CD4-positive, alpha-beta T cell treated with Interferon alpha-2 for 1 hour (primary cell): ENCODE results near the gene DAPK2.

Experiments used
- DNase-seq, 2 donors: peaks; one replicate each; pipeline ENCODE4 v3.0.0-alpha.2; 2020 to 2022

Gene DAPK2

DNA sequence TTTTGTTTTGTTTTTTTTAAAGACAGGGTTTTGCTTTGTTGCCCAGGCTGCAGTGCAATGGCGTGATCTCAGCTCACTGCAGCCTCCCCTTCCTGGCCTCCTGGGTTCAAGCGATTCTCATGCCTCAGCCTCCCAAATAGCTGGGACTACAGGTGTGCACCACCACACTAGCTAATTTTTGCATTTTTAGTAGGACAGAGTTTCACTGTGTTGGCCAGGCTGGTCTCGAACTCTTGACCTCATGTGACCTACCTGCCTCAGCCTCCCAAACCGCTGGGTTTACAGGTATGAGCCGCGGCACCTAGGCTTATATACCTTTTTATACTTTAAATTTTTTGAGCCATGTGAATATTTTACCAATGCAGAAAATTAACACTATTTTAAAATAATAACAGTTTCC is 155.7 kb downstream of the DAPK2 start:
- no peak for DNase-seq

DNA sequence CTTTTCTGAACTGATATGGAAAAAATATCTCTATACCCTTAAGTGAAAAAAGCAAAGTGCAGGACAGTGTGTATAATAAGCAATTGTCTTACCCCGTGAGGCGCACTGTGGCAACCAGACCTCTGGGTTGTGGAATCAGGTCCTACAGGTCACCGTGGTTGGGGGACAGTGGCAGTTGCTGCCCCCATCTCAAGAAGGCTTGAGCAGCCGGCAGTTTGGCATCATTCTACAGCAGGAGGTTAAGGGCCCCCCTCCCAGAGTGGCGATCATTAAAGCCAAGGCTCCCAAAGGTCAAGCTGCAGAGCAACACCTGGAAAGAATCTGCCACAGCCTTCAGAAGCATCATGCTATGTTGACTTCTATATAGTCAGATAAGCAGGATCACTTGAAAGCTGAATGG is 156.5 kb downstream of the DAPK2 start:
- no peak for DNase-seq

DNA sequence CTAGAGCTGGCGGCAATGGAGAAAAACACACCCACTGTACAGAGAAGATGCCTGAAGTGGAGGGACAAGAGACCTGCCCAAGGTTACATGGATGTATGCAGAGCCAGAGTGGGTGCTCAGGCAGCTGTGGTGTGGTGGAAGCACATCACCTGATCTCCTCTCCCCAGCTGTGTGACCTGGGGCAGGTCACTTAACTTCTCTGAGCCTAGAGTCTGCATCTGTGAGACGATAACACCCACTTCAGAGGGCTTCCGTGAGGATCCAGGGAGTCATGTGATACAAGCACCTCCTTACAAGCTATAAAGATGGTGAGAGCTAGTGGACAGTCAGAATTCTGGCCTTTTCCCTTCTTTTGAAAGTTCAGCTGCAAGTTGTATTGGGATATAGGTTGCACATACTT is 157.5 kb downstream of the DAPK2 start:
- no peak for DNase-seq

DNA sequence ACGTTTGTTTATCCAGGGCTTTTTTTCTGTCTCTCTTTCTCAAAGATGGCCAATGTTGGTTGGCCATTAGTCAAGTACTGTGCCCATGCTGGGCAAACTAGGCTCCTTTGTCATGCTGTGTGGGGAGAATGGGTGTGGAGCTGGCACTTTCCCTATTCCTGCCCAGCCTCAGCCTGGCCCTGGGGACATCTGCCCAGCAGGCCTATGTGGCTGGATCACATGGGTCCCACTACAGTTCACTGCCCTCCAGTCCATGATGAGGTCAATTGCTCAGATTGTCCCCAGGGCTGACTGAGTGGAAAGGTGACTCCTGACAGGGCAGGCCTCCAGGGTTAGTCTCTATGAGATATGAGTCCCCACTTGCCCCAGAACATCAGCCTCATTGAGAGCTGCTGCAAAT is 158.1 kb downstream of the DAPK2 start:
- DNase-seq = no peak

DNA sequence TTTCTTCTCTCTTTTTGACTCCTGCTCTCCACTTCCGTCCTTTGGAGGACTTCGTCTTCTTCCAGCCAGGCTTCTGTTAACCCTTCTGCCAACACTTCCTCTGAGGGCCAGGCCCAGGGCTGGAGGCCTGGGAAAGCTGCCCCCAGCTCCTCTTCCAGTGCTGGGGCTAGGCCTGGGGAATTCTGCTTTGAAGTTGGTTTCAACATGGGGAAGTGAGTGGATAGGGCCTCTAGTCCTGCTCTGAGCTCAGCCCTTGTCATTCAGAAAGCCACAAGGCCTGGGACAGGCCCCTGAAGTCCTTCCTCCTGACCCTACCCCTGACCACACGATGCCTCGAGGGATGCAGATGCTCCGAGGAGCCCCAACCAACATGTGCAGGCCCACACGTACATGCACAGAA is 158.7 kb downstream of the DAPK2 start:
- no peak for DNase-seq

DNA sequence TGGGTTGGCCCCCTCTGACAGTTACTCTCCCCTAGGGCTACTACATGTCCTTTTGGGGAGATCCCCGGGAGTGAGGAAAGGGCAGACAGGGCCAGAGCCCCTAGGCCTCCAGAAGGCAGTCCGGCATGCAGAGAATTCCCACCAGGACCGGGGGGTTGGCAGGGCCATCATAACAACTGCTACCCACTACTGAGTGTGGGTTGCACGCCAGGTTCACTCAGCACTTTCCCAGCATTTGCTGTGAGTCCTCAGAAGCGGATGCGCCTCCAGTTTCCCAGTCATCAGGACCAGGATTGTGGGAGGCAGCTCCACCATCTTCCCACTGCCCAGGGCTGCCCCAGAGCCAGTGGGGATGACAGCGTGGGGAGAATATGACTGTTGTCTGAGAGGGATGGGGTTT is 161.3 kb downstream of the DAPK2 start:
- DNase-seq = no peak

DNA sequence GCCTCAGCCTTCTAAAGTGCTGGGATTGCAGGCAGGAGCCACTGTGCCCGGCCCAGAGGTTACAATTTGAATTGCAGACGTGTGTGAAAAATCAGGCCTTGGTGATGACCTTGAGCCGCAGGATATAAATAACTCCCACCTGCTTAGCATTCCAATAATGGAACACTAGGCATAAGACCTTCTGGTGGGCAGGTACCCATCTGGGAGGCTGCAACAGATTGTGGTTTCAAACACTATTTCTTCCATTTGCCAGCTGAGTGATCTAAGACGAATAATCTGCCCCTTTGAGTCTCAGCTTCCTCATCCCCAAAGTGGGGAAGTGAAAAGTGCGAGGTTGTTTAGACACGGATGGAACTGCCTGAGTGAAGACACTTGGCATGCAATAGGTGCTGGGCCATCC is 164.9 kb downstream of the DAPK2 start:
- peak in 1 of 2 donors; percentile 18 for DNase-seq

DNA sequence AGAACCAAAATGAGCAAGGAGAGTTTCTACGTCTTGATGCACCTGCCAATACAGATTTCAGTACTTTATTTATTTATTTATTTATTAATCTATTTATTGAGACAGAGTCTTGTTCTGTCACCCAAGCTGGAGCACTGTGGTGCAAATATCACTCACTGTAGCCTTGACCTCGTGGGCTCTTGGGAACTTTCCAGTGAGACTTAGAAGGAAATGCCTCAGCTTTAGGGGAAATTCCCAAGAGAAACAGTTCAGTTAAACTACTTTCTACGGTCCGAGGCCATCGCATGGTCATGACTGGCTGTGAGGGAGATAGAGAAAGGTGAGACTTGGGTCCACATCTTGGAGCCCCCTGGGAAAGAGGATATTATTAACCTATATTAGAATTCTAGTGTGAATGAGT is 165.5 kb downstream of the DAPK2 start:
- DNase-seq = no peak

DNA sequence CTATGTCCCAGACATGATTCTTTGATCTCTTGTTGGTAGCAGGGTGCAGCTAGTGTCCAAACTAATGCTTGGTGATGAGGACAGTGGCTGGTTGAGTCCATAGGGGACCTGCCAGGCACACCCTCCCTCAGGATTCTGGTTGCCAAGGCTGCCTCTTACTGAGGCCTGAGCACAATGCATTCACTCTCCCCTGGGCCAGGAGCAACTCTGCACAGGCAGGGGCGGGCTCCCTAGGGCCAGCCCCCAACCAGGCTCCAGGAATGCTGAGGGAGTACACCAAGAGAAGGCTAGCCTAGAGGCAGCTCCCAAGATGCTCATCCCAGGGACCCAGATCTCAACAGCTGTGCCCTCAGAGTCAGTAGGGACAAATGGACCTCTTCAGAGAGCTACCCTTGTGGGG is 166.3 kb downstream of the DAPK2 start:
- DNase-seq = no peak

DNA sequence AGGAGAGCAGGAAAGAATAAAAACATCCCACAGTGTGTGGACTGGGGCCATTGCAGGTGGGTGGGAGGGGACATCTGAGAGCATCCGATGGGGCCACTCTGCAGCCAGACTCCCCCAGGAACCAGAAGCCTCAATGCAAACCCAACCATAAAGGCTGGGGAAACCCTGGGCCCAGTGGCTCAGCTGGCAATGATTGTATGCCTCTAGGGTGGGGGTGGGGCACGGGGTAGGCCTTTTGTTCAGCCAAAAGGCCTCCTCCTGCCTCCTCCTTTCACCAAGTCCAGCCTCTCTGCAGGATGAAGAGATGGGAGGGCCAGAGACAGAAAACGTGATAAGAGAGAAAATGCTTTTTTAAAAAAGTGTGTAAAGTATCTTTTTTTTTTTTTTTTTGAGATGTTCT is 167.1 kb downstream of the DAPK2 start:
- DNase-seq = no peak

DNA sequence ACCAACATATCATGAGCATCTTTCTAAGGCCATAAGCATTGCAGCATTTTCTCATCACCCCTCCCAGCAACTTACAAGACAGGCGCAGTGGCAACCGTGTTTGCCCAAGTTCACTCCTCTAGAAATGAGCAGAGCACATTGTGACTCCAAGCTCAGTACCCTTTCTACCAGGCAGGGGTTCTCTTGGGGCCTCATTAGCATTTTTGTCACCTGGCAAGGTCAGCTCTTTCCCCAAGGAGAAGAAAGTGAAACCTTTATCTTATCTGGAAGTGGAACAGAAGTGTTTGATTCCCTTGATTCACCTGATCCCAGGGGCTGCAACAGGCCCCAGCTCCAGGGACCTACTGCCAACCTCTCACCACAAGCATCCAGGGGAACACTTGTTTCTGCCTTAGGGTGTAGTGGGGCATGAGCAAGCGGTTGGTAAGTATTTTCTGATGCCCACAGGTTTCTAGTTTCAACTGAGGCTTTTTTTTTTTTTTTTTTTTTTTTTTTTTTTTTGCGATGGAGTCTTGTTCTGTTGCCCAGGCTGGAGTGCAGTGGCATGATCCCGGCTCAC is 168.5 kb downstream of the DAPK2 start:
- no peak for DNase-seq

DNA sequence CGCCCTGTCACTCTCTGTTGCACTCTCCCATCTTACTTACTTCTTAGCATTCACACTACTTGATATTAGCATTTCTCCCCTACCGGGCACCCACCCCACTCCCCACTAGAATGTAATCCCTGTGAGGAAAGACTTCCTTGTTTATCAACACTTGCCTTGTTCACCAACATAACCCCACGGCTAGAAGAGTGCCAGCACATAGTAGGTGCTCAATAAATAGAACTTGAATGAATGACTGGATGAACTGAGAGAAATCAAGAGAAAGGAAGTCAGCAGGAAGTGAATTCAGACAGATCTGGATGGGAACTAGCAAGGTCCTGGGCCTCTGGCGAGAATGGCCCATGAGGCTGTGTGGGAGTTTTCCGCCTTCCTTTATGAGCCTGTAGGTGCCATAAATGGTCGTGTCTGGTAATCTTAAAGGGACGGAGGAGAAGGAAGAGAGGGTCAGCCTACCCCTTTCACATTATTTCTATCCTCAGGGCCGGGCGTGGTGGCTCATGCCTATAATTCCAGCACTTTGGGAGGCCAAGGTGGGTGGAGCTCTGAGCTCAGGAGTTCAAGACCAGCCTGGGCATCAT is 170.1 kb downstream of the DAPK2 start:
- no peak for DNase-seq

DNA sequence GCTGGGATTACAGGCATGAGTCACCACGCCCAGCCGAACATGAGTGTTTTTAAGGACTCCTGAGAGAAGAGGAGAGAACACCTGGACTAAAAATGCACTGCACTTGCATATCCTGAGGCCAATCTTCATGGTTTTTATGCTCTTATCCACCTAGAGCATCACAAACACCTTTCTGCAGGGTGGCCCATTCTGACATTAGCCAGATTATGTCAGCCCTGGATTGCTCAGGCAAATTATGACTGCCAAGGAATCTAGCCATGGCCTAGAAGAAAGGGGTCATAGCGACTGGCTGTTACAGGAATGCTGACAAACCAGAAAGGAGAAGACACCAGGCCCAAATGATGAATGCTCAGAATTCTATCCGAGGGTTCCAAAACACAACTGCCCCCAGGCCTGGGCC is 171.7 kb downstream of the DAPK2 start:
- DNase-seq = no peak

DNA sequence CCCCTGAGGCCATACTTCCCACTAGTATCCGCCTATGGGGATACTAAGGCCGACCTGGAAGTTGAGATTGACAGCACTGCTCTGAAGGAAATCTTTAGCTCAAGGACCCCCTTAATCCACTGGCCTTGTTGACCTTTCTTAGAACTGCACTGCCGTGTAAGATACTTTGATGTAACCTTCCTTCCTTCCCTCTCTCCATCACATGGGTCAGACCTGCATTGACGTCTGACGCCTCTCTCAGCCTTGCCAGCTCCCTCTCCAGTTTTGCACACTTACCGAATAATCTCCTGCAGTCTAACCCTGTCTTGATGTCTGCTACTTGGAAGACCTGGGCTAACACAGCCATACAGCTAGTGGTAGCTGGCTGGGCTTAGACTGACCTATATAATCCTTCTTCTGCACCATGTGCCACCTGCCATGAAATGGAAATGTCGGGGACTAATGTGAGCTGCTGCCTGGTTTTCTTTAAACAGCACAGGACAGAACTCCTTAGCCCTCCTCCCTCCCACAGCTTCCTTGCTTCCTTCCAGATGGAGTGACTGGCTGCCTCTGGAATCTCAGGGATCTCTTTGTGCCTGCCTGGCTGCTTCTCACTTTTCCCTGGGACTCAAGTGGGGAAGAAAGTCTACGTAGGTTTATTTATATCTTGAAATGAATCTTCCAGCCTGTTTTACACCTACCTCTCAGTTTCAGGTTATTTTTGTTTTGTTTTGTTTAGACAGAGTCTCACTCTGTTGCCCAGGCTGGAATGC is 173.3 kb downstream of the DAPK2 start:
- no peak for DNase-seq

DNA sequence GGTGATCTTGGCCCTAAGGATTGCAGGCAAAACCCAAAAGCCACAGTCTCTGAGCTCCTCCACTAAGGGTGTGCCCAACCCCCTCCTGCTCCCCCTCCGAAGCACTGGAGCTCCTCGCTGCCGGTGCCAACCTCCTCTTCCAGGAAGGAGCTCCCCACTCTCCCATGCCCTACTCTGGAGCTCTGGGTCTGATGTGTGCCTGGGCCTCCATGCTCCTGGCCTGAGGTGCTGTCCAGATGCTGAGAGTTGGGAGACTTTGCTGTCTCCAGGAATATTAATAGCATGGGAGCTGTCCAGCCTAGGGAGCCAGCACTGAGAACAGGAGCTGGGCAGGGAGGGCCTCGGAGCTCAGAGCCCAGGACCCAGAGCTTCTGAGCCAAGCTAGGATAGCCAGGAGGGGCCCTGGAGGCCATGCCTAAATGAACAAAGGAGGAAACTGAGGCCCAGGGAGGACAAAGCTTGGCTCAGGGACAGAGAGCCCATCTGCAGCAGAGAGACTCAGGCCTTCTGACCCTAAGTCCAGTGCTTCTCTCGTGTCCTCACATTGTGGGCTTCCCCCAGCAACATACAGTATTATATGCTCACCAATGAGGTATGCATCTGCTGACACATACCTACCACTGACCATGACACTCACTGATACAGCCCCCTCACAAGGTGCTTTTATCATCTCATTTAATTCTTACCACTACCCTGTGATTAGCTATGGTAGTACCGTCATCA is 175.6 kb downstream of the DAPK2 start:
- no peak for DNase-seq

DNA sequence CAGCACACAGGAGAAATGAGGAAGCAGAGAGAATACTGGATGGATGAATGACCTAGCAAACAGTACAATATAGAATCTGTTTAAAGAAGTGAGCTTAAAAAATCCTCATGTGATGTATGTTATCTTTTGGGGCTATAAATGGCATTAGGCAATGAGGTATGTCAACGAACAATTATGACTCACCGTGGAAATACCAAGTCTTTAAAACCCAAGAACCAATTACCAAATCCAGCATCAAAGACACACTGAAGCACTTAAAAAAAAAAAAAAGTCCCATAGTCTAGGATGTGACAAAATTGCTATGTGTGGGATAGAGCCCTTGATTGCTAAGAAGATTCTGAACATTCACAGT is 176.3 kb downstream of the DAPK2 start:
- no peak for DNase-seq

DNA sequence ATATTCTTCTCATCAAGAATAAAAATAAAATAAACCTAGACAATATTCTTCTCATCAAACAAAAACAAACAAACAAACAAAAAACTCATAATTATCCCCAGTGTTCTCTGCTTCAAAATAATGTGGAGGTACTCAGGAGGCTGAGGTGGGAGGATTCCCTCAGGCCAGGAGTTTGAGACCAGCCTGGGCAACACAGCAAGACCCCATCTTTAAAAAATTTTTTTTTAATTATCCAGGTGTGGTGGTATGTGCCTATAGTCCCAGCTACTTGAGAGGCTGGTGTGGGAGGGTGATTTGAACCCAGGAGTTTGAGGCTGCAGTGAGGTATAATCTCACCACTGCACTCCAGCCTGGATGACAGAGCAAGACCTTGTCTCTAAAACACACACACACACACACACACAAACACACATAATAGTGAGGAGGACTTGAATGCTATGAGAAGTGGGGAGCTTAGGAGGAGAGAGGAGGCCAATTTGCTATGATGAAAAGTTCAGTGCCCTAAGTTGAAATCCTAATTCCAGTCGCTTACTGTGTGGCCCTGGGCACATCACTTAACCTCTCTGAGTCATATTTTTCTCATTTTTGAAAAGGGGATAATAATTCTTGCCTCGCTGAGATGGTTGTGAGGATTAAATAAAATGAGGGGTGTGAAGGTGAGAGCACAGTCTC is 176.8 kb downstream of the DAPK2 start:
- DNase-seq = no peak

DNA sequence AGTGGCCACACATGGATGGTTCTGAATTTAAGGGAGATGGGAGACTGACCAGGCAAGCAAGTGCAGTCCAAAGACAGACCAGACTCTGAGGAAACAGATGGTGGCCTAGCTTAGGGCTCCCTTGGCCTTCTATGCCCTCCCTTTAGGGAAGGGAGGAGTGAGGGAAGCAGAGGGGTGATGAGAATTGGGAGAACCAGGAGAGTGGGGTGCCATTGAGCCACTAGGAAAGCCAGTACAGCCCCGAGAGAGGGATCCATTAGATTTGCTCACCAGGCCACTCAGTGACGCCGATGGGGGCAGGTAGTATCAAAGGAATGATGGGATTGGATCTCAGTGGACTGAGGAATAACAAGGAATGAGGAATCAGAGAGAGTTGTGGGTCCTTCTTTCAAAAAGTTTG is 182.1 kb downstream of the DAPK2 start:
- no peak for DNase-seq

DNA sequence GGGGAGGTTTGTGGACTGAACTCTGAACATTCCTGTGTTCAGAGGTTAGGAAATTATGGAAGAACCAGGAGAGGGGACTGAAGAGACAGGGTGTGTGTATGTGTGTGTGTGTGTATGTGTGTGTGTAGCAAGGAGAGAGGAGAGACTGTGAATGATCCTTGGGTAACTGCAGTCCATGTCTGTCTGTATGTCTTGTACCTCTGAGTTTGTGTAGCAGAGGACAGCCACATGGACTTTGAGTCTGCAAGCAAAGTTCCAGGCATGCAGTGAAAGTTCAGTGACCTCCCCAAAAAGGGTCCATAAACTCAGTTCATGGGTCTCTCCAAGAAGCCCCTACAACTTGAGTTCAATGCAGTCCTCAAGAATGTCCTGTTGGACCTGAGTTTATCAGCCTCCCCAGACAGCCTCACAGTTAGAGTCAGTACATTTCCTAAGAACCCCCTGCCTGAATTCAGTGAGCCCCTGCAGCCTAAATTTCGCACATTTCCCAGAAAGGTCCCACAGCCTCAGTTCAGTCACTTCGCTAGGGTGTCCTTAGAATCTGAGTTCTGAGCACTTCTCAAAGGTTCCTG is 184.3 kb downstream of the DAPK2 start:
- DNase-seq = no peak

DNA sequence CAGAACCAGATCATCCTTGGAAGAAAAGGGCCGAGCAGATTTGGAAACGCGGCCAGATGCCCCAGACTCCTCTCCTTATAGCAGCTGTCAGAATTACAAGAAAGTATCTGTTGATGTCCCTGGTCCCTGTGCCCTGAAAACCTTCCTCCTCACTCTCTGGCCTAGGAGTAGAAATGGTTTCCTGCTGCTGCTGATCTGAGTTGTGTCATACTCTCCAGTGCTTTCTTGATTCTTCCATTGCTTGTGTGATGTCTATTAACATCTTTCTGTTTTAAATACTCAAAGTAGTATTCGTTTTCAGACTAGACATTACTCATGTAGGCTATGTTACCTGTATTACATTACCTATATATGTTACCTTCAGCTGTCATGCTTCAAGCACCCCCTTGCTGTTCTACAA is 185.7 kb downstream of the DAPK2 start:
- DNase-seq = no peak

DNA sequence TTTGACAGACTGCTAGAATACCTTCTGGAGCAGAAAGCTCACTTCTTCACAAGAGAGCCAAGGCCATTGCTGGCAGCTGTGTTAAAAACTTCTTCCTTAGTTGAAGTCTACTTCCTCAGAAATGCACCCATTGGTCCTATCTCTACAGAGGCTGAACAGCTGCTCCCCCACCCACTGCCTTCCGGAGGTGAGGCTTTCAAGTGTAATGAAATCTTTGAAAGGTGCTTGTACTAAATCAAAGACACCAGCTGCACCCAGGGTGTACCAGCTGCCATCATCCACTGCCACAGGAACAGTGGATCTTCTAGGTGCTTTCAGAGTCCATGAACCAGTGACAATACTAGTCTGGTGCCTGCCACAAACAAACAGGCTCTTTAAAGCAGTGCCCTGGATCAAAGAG is 186.1 kb downstream of the DAPK2 start:
- DNase-seq = peak; percentile 68 to 75

DNA sequence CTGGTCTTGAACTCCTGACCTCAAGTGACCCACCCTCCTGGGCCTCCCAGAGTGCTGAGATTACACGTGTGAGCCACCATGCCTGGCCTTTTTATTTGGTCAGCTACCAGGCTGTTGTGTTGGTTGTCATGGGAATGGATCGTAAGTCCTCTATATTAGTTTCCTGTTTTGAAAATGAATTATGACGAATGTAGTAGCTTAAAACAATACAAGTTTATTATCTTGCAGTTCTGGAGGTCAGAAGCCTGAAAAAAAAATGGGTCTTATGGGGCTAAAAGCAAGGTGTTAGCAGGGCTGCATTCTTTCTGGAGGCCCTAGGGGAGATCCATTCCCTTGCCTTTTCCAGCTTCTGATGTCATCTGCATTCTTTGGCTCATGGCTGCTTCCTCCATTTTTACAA is 187.4 kb downstream of the DAPK2 start:
- DNase-seq = peak; percentile 33 to 35

DNA sequence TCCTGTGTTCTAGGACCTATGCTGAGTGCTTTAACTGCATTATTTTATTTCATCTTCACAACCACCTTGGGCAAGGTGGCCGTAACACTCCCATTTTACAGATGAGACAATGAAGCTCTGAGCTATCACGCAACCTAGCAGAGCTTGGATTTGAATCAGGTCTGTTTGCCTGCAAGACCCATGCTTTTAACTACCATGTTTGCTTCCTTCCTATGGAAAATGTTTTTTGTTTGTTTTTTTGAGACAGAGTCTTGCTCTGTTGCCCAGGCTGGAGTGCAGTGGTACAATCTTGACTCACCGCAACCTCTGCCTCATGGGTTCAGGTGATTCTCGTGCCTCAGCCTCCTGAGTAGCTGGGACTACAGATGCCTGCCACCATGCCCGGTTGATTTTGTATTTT is 187.8 kb downstream of the DAPK2 start:
- no peak for DNase-seq
